Activated CD4-positive, CD25-positive, alpha-beta regulatory T cell treated with anti-CD3 and anti-CD28 coated beads, Interleukin-2, amount 50 U/mL, for 16 hours (primary cell): ENCODE measurements around the gene RAB3A.

Experiments
- DNase-seq: peaks from one replicate; pipeline ENCODE4 v3.0.0-alpha.2; 2020; ENCODE audit warnings: low read depth, low spot score

RAB3A gene

DNA sequence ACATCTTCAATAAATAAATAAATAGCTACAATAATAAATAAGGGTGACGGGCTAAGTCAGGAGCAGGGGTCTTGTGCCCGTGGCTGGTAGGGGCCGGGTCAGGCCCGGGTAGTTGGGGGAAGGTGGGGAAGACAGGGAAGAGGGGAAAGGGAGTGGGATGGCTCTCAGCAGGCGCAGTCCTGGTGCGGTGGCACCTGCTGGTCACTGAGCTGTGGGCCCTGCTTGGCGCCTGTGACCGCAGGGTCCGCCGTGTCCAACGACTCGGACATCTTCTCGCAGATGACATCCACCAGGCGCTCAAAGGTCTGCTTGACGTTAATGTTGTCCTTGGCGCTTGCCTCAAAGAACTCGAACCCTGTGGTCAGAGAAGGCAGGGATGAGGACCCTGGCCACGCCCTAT, 6.5 kb downstream of the RAB3A start:
- DNase-seq = no peak

DNA sequence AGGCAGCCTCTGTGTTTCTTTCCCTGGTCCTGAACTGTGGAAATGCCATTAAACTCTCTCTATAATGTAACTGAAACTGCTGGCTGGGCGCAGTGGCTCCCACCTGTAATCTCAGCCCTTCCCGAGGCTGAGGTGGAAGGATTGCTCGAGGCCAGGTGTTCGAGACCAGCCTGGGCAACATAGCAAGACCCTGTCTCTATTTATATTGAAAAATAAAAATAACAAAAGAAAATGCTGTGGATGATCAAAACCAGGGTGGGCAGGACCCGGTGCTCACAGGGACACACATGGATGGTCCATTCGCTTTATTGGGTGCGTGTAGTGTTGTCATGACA, 7.4 kb downstream of the RAB3A start:
- no peak for DNase-seq

DNA sequence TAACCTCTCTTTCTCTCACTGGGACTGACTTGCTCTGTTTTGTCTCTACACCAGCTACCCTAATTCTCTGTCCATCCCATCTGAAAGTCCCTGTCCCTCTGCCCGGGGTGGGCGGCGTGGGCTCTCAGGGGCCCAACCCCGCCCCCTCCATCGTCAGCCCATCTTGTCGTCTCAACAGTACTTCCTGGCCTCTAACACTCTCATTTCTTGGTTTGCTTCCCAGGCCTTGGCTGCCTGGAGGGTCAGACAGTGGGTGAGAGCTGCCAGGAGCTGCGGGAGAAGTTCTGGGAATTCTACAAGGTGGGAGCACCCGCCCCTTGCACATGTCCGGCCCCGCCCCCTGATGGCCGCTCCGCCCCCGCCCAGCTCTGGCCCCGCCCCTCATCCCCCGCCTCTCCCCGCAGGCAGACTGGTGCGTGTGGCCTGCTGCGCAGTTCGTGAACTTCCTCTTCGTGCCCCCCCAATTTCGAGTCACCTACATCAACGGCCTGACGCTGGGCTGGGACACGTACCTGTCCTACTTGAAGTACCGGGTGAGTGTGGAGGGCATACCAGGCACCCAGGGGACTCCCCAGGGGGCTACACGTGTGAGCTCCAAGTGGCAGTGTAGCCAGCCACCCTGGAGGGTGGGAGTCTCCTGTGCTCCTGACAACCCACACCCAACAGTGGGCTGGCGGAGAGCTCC, 9.1 kb downstream of the RAB3A start:
- no peak for DNase-seq

DNA sequence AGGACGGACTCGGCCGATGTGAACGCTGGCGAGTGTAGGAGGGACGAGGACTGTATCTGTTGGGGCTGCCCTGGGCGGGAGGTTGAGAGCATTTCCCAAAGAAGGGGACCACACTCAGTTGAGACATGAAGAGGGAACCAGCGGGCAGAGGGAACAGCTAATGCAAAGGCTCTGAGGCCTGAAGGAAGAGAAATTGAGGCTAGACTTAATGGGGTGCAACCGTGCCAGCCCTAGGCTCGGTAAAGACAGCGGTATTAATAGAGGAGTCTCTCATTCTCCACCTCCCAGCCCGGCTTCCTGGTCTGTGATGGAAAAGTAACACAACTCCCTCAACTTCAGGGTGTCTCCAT, 9.7 kb downstream of the RAB3A start:
- DNase-seq = no peak

DNA sequence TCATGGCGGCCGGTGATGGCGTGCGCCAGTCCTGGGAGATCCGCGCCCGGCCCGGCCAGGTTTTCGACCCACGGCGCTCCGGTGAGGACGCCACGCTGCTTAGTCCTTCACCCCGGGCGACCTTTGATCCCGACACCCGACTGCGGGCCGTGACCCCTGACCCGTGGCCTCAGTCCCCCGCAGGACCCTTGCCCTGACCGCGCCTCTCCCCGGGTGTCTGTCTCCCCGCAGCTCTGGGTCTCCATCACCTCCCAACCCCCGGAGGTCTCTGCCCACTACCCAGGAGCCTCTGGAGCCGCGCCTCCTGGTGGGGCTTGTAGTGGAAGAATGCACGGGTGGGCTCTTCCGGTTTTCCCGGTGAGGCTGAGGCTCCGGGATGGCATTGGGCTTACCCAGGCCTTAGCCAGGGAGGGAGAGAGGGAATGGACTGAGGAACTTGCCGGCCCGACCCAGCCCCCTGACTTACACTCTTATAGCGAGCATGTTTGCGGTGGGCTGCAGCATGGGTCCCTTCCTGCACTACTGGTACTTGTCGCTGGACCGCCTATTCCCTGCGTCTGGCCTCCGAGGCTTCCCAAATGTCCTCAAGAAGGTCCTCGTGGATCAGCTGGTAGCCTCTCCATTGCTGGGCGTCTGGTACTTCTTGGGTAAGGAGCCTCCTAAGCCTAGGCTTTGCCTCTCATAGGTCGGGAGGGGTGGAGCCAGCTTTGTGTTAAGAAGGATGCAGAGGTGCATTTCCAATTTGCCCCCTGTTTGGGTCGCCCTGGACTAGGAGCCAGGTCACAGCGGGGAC, 10.3 kb downstream of the RAB3A start:
- DNase-seq = no peak

DNA sequence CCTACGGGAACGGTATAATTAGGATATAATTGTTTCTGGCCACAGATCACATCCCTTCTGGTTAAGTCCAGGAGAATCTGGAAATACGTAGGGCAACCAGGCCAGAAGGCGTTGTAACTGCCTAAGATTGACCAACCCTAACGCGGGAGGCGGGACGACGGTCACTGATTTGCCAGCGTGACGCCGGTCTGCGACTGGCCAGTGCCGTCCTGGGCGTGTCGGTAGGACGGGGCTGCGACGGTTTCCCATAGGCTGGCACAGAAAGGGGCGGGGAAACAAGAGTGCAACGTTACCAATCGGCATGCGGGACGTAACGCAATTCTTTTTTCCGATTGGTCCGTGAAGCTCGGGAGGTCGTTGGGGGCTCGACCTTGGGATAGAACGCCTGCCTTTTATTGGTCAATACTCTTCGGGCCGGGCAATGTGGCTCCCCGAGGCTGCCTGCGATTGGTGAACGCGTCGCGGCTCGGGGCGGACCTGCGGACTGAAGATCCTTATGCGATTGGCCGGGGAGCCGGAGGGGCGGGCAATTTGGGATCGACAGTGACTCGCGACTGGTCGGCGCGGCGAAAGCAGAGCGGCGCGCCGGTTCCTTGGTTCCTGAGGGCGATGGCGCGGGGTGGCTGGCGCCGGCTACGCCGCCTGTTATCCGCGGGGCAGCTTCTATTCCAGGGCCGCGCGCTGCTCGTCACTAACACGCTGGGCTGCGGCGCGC, 11.0 kb downstream of the RAB3A start, which contains the start of gene MPV17L2:
MPV17L2 (plus strand) TSS at position 546 of the 715 bp plus-strand sequence; CDS start at position 610, 64 bp downstream.
- peak; percentile 97 for DNase-seq

DNA sequence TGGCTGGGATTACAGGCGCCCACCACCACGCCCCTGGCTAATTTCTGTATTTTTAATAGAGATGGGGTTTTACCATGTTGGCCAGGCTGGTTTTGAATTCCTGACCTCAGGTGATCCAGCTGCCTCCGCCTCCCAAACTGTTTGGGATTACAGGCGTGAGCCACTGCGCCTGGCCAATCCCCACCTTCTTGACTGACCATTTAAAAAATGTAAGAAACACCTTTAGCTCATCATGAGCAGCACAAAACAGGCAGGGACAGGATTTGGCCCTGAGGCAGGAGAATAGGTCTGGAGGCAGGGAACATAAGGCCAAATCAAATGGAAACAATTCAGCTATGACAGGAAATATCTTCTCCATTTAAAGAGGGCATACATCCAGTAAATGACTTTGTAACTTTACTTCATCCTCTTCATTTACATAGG, 12.2 kb downstream of the RAB3A start:
- DNase-seq = no peak

DNA sequence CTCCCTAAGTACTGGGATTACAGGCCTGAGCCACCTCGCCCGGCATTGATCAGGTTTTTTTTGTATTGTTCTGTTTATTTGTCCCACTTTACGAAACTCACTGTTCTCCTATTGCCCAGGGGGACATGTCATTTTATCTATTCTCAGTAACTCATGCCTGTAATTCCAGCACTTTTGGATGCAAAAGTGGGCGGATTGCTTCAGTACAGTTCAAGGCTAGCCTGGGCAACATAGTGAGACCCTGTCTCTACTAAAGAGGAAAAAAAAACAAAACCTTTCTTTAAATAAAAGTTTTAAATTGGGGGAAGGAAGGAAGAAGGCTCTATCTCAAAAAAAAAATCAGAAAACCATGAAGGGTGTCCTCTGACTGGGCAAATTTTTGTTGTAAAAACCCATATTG, 13.6 kb downstream of the RAB3A start:
- no peak for DNase-seq

DNA sequence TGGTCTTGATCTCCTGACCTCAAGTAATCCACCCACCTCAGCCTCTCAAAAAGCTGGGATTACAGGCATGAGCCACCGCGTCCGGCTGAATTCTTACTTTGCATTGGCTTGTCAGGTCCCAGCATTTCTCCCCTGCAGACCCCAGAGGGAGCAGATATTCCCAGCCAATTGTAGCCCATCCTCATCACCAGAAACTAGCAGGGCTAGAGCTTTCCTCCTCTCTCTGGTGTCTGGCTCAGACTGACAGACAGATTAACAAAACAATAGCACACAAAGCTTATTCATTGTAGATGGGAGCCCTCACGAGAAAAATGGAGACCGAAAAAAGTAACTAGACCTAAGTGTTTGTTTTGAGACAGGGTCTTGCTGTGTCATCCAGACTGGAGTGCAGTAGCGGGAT, 18.3 kb downstream of the RAB3A start:
- no peak for DNase-seq

DNA sequence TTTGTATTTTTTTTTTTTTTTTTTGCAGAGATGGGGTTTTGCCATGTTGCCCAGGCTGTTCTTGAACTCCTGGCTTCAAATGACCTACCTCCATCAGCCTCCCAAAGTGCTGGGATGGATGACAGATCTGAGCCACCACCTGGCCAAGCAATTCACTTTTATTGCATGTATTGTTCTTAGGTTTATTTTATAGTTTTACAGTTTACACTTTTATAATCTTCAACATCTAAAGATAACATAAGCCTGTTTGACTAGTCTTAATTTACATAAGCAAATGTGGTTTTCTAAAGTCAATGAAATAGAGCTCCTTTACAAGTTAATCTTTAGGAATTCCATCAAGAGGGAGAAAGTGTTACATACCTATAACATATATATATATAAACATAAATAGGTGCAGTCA, 20.3 kb downstream of the RAB3A start:
- DNase-seq = no peak

DNA sequence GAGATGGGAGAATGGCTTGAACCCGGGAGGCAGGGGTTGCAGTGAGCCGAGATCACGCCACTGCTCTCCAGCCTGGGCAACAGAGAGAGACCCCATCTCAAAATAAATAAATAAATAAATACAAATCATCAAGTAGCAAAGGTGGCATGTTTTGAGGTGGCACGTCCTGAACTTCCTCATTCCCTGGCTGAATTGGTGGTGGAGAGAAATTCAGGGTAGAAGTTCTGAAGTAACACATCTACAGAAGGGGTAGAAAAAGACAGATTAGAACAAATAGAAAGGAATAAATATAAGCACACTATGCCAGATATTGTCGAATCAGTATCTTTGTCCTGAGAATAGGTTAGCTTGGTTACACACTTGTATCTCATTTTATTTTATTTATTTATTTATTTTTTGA, 23.9 kb downstream of the RAB3A start:
- DNase-seq = no peak

DNA sequence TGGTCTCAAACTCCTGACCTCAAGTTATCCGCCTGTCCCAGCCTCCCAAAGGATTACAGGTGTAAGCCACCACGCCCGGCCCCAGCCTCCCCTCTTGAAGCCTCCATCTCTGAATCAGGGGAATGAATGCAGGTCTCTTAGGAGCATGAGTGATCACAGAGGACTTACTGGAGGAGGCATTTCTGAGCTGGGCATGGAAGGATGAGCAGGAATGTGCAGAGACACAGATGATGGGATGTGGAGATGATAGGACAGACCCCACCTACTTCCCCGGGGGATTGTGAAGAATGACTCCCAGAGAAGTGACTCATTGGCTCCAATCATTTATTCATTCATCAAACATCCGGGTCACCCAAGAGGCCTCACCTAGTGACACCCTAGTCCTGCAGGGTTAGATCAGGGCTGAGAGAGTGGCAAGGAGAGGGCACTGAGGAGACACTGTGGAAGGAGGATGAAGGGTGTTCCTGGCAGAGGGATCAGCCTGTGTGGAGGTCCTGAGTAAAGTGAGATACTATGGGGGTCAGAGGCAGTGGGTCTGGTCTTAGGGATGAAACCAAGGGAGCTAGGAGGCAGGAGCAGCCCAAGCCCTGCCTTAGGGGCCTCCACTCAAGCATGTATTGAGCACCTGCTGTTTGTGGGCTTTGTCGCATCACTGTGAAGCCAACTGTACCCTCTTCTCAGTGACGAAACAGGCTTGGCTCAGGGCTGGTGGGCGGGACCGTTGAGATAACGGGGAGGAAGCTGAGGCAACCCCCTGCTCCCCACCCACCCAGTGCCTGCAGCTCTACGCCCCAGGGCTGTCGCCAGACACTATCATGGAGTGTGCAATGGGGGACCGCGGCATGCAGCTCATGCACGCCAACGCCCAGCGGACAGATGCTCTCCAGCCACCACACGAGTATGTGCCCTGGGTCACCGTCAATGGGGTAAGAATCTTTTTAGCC, 27.2 kb downstream of the RAB3A start:
- DNase-seq = no peak

DNA sequence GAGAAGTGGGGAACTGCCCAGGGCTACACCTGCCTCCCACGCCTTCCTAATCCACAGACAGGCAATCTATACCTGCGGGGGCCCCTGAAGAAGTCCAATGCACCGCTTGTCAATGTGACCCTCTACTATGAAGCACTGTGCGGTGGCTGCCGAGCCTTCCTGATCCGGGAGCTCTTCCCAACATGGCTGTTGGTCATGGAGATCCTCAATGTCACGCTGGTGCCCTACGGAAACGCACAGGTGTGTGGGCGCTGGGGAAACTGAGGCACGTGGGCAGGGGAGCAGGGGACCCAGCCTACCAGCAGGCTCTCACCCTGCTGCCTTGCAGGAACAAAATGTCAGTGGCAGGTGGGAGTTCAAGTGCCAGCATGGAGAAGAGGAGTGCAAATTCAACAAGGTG, 28.9 kb downstream of the RAB3A start:
- no peak for DNase-seq

DNA sequence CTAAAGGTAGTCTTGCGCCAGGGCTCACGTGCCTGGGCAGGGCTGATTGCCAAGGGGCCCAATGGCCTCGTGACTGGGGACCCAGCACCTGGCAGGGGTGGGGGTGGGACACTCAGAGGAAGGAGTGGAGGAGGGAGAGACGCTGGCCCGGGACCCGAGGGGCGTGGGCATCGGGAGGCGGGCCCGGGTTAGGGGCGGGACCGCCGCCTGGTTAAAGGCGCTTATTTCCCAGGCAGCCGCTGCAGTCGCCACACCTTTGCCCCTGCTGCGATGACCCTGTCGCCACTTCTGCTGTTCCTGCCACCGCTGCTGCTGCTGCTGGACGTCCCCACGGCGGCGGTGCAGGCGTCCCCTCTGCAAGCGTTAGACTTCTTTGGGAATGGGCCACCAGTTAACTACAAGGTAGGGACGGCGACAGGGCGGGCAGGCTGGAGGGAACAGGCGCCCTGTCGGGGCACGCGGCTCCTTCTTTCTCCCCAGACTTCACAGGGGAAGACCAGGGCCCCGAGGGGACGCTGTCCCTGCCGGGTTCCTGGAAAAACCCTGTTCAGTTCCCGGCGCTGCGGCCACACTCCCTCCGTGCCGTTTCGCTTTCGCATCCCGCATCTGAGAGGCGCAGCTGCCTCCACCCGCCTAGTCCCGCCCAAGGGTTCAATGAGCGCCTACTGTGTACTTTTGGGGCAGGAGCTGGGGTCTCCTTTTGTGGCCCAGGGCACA, 30.1 kb downstream of the RAB3A start, which contains the start of gene IFI30:
IFI30 (plus strand) TSS at position 242 of the 717 bp plus-strand sequence; CDS start at position 271, 29 bp downstream.
- no peak for DNase-seq

DNA sequence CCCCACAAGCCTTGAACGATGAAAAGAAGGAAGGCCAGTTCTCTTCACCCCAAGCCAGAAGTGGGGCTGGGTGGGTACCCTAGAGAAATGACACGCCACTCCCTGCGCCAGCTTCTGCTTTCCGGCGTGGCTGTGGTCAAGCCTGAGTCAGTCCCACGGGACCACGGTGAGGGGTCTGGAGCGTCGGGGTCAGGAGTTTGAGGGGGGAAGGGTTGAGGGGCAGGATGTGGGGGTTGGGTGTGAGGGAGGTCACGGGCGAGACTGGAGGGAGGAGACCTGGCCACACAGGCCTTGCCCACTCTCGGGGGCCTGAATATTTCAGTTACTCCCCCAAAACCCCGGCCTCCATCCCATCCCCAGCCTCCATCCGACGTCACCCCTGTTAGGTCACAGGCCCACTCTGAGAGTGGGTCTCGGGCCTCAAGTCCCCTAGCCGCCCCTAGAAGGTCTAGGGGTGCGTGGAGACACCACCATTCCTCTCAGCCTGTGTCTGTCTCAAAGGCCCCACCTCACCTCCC, 30.7 kb downstream of the RAB3A start:
- DNase-seq = no peak

DNA sequence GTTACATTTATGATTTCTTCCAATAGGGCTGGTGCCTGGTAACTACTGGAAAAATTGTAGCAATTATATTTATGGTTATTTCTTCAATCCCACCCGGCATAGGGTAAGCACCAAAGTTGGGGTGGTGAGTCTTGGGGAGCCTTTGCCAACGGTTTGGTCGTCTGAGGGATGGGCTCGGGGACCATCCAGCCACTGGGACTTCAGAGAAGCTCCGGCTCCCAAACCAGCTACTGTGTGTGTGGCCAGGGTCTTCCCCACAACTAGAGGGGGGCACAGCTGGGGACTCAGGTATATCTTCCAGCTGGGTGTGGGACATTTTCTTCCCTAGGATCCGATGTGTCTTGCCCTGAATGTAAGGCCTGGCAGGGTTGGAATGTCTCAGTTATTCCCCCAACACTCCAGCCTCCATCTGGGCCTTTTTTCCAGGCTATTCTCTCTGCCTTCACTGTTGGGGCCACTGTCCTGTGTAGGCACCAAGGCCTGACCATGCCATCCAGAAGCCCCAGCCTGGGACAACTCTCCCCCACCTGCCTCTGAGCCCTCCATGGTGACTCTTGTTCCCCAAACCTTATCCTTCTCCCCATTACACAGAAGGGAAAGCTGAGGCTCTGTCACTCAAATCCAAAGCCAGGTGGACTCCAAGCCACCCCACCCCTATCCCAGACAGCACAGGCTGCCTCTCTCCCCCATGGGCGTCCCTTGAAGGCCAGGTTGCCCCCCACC, 31.4 kb downstream of the RAB3A start:
- no peak for DNase-seq

DNA sequence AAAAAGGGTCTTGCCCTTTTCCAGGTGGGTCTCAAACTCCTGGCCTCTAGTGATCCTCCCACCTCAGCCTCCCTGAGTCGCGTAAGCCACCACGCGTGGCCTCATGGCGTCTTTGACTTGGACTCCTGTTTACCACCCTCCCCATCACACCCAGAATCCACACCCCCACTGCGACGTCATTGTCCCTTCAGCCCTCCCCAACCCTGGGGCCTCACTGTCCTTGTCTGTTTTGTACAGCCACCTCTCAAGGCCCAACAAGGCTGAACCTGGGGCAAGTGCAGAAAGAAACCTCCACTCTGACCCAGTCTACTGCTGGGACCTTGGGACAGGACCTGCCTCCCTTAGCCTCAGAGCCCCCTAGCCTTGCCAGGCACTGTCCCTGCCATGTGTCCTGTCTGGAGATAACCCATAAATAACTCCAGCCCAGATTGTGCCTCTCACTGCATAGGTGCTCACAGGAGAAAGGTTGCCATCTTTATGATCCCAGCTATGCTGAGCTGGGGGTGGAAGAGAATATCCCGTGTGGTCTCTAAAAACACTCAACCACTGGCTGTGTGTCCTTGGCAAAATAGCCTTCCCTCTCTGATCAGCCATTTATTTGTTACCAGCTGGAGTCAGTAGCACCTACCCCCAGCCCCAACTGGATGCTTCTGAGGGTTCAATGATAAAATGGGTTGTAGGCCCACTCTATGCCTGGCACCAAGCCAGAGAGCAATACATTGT, 32.1 kb downstream of the RAB3A start:
- DNase-seq = no peak

DNA sequence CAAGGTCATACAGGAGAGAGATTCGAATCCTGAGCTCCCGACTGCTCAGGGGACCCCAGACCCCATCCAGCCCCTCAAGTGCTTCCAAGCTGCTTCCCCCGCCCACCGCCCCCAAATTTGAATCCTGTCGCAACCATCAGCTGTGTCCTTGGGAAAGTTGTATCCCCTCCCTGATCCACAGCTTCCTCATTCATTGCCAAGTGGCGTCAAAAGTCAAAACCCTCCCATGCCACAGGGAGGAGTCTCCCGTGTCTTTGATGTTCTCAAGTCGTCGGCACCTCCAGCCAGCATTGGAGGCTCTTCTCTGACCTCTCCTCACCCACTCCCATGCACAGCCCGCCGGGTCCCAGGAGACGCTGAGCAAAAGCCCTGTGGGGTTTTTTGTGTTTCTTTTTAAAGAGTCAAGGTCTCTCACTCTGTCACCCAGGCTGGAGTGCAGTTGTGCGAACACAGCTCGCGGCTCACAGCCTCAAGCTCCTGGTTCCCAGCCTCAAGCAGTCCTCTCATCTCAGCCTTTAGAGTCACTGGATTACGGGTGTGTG, 33.1 kb downstream of the RAB3A start:
- no peak for DNase-seq
